Osteoblast (primary cell): ENCODE results near the gene TNFAIP3. TPM values are rescaled to one million over a fixed set of nuclear protein-coding genes. Genes with fewer than 3 reads are reported as not detected.
"Not testable (repeated sequence)": the region's sequence is repeated elsewhere in the genome, so short reads cannot be mapped to it uniquely, and the experiment has no call there.

ENCODE experiments used
- DNase-seq: peaks from one replicate; pipeline ENCODE4 v3.0.0; 2011; ENCODE audit warnings: low spot score, mixed read lengths; ENCODE audit not compliant: insufficient read length; ENCODE audit errors: missing footprints
- H2AFZ ChIP-seq: 2 replicates; pipeline ENCODE4 v1.6.0; 2011; ENCODE audit warnings: mild to moderate bottlenecking, low read length
- H3K27ac ChIP-seq: 2 replicates; pipeline ENCODE4 v1.5.1; 2011; ENCODE audit warnings: mild to moderate bottlenecking, low read depth, low read length, moderate library complexity
- H3K27me3 ChIP-seq: 2 replicates; pipeline ENCODE4 v1.6.0; 2012; ENCODE audit warnings: mild to moderate bottlenecking, control low read depth, inconsistent platforms, low read length, moderate library complexity; ENCODE audit not compliant: insufficient read depth
- H3K36me3 ChIP-seq: 2 replicates; pipeline ENCODE4 v1.5.1; 2011; ENCODE audit warnings: mild to moderate bottlenecking, low read length, control low read depth, moderate library complexity; ENCODE audit not compliant: insufficient read depth
- H3K4me1 ChIP-seq: 2 replicates; pipeline ENCODE4 v1.5.1; 2011; ENCODE audit warnings: mild to moderate bottlenecking, low read length, control low read depth, moderate library complexity; ENCODE audit not compliant: insufficient read depth
- H3K4me2 ChIP-seq: 2 replicates; pipeline ENCODE4 v1.6.0; 2011; ENCODE audit warnings: mild to moderate bottlenecking, low read length; ENCODE audit not compliant: insufficient read depth
- H3K4me3 ChIP-seq: fragments of 200-600 bp; sonication (generic); 3 replicates; pipeline ENCODE4 v1.5.1; 2012; ENCODE audit warnings: mild to moderate bottlenecking, low read length, inconsistent platforms; ENCODE audit not compliant: insufficient read depth
- H3K79me2 ChIP-seq: 2 replicates; pipeline ENCODE4 v1.6.0; 2012; ENCODE audit warnings: mild to moderate bottlenecking, low read length, control low read depth, inconsistent platforms; ENCODE audit not compliant: insufficient read depth
- H3K9me3 ChIP-seq: 2 replicates; pipeline ENCODE4 v1.5.1; 2011; ENCODE audit warnings: low read depth, low read length, control low read depth
- H4K20me1 ChIP-seq: 2 replicates; pipeline ENCODE4 v1.6.0; 2012; ENCODE audit warnings: mild to moderate bottlenecking, low read length, control low read depth; ENCODE audit not compliant: insufficient read depth
- CTCF ChIP-seq: IDR thresholded peaks from 2 replicates; pipeline ENCODE4 v1.5.1; 2011; ENCODE audit warnings: mild to moderate bottlenecking, low read depth, low read length, moderate library complexity; ENCODE audit errors: extremely low read depth
- total RNA-seq: library from RNA; depleted of rRNA; stranded (reverse); fragments of >200 nt; gene quantifications from 2 replicates; pipeline ENCODE4 v1.2.3, GENCODE V29; 2012

Gene TNFAIP3
- total RNA-seq, 1 donor = 10.5 TPM

DNA sequence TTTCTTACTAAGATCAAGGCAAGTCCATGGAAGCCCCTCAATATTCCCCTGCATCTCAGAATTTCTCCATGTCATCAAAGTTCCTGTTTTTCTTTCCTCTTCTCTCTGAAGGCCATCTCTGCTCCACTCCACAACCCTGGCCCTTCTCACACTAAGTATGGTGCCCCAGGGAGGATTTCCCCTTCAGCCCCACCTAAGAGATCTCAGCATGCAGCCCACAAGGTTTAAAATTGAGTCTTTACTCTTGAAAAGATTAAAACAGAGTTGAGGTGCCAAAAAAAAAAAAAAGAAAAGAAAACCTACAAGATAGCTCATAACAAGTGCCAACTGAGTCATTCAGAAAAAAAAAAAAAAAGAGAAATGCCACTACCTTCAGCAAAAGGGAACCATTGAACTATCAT lies 36.5 kb upstream of the TNFAIP3 start:
- peaks cover 40% of the 10 kb centered on the region for H3K4me1 ChIP-seq
- no peak for TF ChIP-seq CTCF
- DNase-seq = no peak
- no peak overlapping the region for H3K4me3 ChIP-seq
- no peak overlapping the region for H2AFZ ChIP-seq
- H4K20me1 ChIP-seq = no peaks in the 10 kb centered on the region
- no peaks in the 10 kb centered on the region for H3K27me3 ChIP-seq
- no peaks in the 10 kb centered on the region for H3K36me3 ChIP-seq
- no peaks in the 10 kb centered on the region for H3K9me3 ChIP-seq
- H3K4me2 ChIP-seq = peak overlapping the region; percentile 27
- peak overlapping the region; percentile 34 for H3K27ac ChIP-seq
- no peaks in the 10 kb centered on the region for H3K79me2 ChIP-seq

DNA sequence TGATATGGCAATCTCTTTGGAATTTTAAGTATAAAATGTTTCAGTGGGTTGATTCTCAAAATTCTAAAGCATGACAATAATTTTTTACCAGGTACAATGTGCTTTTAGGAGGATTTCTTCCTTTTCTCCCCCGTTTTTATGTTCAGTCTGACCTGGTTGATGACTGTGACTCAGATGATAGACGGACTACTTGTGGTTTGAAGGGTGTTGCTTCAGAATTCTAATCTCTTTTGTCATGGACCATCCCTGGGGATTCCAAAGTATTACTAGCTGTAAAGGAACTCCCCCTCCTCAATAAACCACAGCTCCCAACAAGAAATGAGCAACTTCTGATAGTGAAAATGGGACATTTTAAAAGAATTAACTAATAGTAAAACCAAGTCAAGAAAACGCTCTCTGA lies 34.9 kb upstream of the TNFAIP3 start:
- TF ChIP-seq CTCF = no peak
- Histone ChIP-seq H4K20me1 (no peaks in the 10 kb centered on the region), H3K4me3 (no peak overlapping the region), H3K27ac (peak overlapping the region; percentile 12), H3K79me2 (no peaks in the 10 kb centered on the region), H2AFZ (no peak overlapping the region), H3K4me1 (peaks cover 40% of the 10 kb centered on the region), H3K9me3 (no peaks in the 10 kb centered on the region), H3K4me2 (peak overlapping the region; percentile 46), H3K36me3 (no peaks in the 10 kb centered on the region), H3K27me3 (no peaks in the 10 kb centered on the region)
- DNase-seq = peak; percentile 89

GRCh38 chr6:137834508-137834907 lies 32.6 kb upstream of the TNFAIP3 start:
- Histone ChIP-seq H4K20me1 (no peaks in the 10 kb centered on the region), H2AFZ (no peak overlapping the region), H3K36me3 (no peaks in the 10 kb centered on the region), H3K4me1 (peaks cover 33% of the 10 kb centered on the region), H3K4me2 (no peak overlapping the region), H3K27ac (no peak overlapping the region), H3K79me2 (no peaks in the 10 kb centered on the region), H3K4me3 (no peak overlapping the region), H3K27me3 (no peaks in the 10 kb centered on the region), H3K9me3 (no peaks in the 10 kb centered on the region)
- TF ChIP-seq CTCF = no peak
- DNase-seq = no peak

DNA sequence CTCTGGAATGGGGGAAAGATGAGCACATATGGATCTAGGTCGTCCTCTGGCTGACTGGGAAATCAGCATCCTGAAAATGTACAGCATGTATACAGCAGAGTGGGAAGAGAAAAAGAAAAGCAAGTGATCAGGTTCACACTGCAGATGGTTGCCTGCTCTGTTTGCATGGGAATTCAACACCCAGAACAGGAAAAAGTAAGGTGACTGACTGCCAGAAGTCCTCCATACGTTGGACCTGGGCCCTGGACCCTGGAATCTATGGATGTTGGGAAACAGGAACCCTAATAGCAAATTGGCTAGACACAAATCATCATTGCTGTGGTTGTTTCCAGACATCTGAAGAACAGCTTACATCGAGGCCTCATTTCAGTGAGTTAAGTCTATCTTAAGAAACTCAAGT lies 30.3 kb upstream of the TNFAIP3 start:
- Histone ChIP-seq H3K36me3 (no peaks in the 10 kb centered on the region), H3K4me2 (no peak overlapping the region), H3K4me3 (no peak overlapping the region), H3K27ac (no peak overlapping the region), H4K20me1 (no peaks in the 10 kb centered on the region), H2AFZ (no peak overlapping the region), H3K27me3 (no peaks in the 10 kb centered on the region), H3K79me2 (no peaks in the 10 kb centered on the region), H3K4me1 (peaks cover 10% of the 10 kb centered on the region), H3K9me3 (no peaks in the 10 kb centered on the region)
- DNase-seq = no peak
- TF ChIP-seq CTCF = no peak

DNA sequence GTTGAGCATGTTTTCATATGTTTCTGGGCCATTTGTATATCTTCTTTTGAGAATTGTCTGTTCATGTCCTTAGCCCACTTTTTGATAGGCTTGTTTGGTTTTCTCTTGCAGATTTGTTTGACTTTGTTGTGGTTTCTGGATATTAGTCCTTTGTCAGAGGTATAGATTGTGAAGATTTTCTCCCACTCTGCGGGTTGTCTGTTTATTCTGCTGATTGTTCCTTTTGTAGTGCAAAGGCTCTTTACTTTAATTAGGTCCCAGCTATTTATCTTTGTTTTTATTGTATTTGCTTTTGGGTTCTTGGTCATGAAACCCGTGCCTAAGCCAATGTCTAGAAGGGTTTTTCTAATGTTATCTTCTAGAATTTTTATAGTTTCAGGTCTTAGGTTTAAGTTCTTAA lies 29.0 kb upstream of the TNFAIP3 start:
- H4K20me1 ChIP-seq, H3K79me2 ChIP-seq, H3K4me3 ChIP-seq, H3K36me3 ChIP-seq, H3K4me2 ChIP-seq, H3K4me1 ChIP-seq, H2AFZ ChIP-seq, H3K9me3 ChIP-seq, DNase-seq, H3K27ac ChIP-seq, H3K27me3 ChIP-seq: not testable (repeated sequence)

- H3K27ac ChIP-seq, H3K27me3 ChIP-seq, H3K9me3 ChIP-seq, DNase-seq, H3K4me2 ChIP-seq, H3K36me3 ChIP-seq, H4K20me1 ChIP-seq, H3K4me1 ChIP-seq, H2AFZ ChIP-seq, H3K79me2 ChIP-seq, H3K4me3 ChIP-seq: not testable (repeated sequence)
Measured at GRCh38 chr6:137838597-137838996, 28.5 kb upstream of the TNFAIP3 start.
